Activated naive CD8-positive, alpha-beta T cell (primary cell): Measurements from ENCODE around the gene DAZAP1.
A peak's percentile ranks its signal among the peaks of the same experiment; 100 is the strongest.

Experiments
- H3K27ac Mint-ChIP-seq: one replicate; pipeline ENCODE4 v1.8.0; 2021; ENCODE audit warnings: mixed read lengths
- H3K27me3 Mint-ChIP-seq: one replicate; pipeline ENCODE4 v1.8.0; 2021; ENCODE audit warnings: mixed read lengths
- H3K36me3 Mint-ChIP-seq: one replicate; pipeline ENCODE4 v1.8.0; 2021; ENCODE audit warnings: mixed read lengths
- H3K4me1 Mint-ChIP-seq: one replicate; pipeline ENCODE4 v1.8.0; 2021; ENCODE audit warnings: low read depth, mixed read lengths
- H3K4me3 Mint-ChIP-seq: one replicate; pipeline ENCODE4 v1.8.0; 2021; ENCODE audit warnings: mild to moderate bottlenecking, mixed read lengths
- H3K9me3 Mint-ChIP-seq: one replicate; pipeline ENCODE4 v1.8.0; 2021; ENCODE audit warnings: low read depth, mixed read lengths

DAZAP1 gene

DNA sequence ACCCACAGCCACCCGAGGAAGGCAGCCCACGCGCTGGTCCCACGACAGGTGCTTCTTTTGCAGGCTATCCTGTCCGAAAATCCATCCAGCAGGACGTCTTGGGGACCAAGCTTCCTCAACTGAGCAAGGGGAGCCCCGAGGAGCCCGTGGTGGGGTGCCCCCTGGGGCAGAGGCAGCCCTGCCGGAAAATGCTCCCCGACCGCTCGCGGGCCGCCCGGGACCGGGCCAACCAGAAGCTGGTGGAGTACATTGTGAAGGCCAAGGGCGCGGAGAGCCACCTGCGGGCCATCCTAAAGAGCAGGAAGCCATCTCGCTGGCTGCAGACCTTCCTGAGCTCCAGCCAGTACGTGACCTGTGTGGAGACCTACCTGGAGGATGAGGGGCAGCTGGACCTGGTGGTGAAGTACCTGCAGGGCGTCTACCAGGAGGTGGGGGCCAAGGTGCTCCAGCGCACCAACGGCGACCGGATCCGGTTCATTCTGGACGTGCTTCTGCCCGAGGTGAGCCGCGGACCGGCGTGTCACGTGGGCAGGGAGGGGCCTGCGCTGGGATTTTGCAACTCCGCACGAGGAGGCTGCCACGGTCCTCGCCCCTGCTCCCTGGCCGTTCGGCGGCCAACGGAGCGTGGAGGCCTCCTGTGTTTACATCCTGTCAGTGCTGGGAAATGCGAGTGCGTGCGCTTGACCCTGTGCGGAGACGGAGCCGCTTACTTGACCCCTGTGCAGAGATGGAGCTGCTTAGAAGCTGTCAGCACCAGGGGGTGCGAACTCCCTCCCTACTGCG, 36.6 kb upstream of the DAZAP1 start:
- peaks cover 2% of the 10 kb centered on the region for H3K36me3 Mint-ChIP-seq
- no peaks in the 10 kb centered on the region for H3K27me3 Mint-ChIP-seq
- H3K4me1 Mint-ChIP-seq = no peaks in the 10 kb centered on the region
- H3K9me3 Mint-ChIP-seq = no peaks in the 10 kb centered on the region
- H3K27ac Mint-ChIP-seq = no peak overlapping the region
- no peak overlapping the region for H3K4me3 Mint-ChIP-seq

DNA sequence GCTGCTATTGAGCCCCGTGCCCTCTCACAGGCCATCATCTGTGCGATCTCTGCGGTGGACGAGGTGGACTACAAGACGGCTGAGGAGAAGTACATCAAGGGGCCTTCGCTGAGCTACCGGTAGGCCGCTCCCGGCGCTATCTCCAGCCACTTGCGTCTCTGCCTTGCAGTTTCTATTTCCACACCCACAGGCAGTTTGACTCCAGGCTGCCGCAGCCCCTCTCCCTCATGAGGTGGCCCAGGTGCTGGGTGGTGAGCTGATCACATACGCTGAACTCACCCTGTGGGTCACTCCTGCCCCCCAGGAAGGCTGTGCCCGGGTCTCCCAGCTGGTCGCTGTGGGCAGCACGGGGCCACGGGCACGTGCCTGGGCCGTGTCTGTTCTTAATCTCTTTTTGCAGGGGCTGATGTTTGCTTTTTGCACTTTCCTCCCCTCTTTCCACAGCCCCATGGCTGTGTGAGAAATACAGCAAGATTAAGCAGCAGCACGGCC, 34.3 kb upstream of the DAZAP1 start:
- H3K27ac Mint-ChIP-seq = no peak overlapping the region
- H3K9me3 Mint-ChIP-seq = no peaks in the 10 kb centered on the region
- no peak overlapping the region for H3K4me3 Mint-ChIP-seq
- no peaks in the 10 kb centered on the region for H3K27me3 Mint-ChIP-seq
- H3K4me1 Mint-ChIP-seq = no peaks in the 10 kb centered on the region
- H3K36me3 Mint-ChIP-seq = no peaks in the 10 kb centered on the region

DNA sequence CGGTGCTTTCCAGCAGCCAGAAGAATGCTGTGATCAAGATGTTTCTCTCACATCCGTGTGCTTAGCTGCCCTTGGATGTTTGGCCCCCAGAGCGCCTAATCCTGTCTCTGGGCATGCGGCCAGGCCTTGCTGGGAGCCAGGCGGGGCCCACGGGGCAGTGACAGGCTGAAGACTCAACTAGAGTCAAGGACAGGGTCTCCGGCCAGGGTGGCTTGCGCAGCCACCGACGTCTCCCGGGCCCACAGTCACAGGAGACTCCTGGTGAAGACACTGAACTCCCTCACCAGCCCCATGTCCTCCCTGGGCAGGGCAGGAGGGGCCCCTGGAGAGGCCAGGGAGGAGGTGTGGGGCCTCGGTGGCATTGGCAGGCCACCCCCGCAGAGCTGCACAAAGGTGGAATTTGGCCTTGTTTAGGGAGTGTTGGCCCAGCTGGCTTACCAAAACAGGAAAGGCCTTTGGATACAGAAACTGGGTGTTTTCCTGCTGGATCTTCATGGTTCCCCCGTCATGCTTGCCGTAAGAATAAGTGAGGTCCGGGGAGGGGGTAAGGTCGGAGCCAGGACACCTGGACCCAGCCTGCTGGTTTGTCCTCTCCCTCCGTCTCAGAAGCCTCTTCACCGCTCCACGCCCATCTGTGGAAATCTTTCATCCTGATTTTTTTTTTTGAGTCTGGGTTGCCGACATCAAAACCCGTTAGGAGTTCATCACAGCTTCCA, 33.7 kb upstream of the DAZAP1 start:
- Mint-ChIP-seq H3K27me3 (no peaks in the 10 kb centered on the region), H3K4me1 (no peaks in the 10 kb centered on the region), H3K4me3 (no peak overlapping the region), H3K27ac (no peak overlapping the region), H3K9me3 (no peaks in the 10 kb centered on the region), H3K36me3 (no peaks in the 10 kb centered on the region)

GRCh38 chr19:1374250-1374577, 33.2 kb upstream of the DAZAP1 start:
- H3K4me1 Mint-ChIP-seq = no peaks in the 10 kb centered on the region
- H3K9me3 Mint-ChIP-seq = no peaks in the 10 kb centered on the region
- no peaks in the 10 kb centered on the region for H3K36me3 Mint-ChIP-seq
- no peak overlapping the region for H3K27ac Mint-ChIP-seq
- no peak overlapping the region for H3K4me3 Mint-ChIP-seq
- no peaks in the 10 kb centered on the region for H3K27me3 Mint-ChIP-seq

DNA sequence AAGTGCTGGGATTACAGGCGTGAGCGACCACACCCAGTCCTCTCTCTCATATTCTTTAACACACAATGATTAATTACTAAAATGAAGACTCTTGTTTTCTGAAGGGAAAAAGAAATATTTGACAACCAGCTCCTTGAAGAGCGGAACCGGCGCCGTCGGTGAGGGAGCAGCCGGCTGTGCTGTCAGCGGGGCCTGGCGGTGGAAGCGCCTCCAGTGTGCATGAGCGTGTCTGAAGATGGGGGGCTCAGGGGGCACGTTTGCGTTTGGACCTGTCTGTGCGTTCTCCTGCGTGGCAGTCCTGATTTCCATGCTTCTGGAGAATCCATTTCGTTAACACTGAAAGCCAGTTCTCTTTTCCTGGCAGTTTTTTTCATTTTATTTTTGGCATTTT, 31.0 kb upstream of the DAZAP1 start:
- Mint-ChIP-seq H3K4me1 (no peaks in the 10 kb centered on the region), H3K4me3 (no peak overlapping the region), H3K27me3 (no peaks in the 10 kb centered on the region), H3K9me3 (no peaks in the 10 kb centered on the region), H3K27ac (no peak overlapping the region), H3K36me3 (no peaks in the 10 kb centered on the region)

GRCh38 chr19:1377176-1377964, 30.0 kb upstream of the DAZAP1 start:
- Mint-ChIP-seq H3K4me3 (no peak overlapping the region), H3K36me3 (no peaks in the 10 kb centered on the region), H3K27ac (no peak overlapping the region), H3K4me1 (no peaks in the 10 kb centered on the region), H3K27me3 (no peaks in the 10 kb centered on the region), H3K9me3 (no peaks in the 10 kb centered on the region)

GRCh38 chr19:1377965-1378785, 29.2 kb upstream of the DAZAP1 start:
- no peak overlapping the region for H3K4me3 Mint-ChIP-seq
- no peak overlapping the region for H3K27ac Mint-ChIP-seq
- H3K27me3 Mint-ChIP-seq = no peaks in the 10 kb centered on the region
- no peaks in the 10 kb centered on the region for H3K9me3 Mint-ChIP-seq
- no peaks in the 10 kb centered on the region for H3K36me3 Mint-ChIP-seq
- peaks cover 2% of the 10 kb centered on the region for H3K4me1 Mint-ChIP-seq

- no peaks in the 10 kb centered on the region for H3K36me3 Mint-ChIP-seq
- no peaks in the 10 kb centered on the region for H3K27me3 Mint-ChIP-seq
- no peaks in the 10 kb centered on the region for H3K9me3 Mint-ChIP-seq
- H3K4me1 Mint-ChIP-seq = peaks cover 5% of the 10 kb centered on the region
- no peak overlapping the region for H3K27ac Mint-ChIP-seq
- no peak overlapping the region for H3K4me3 Mint-ChIP-seq
These were observed 28.1 kb upstream of the DAZAP1 start for GRCh38 chr19:1379126-1379905.

DNA sequence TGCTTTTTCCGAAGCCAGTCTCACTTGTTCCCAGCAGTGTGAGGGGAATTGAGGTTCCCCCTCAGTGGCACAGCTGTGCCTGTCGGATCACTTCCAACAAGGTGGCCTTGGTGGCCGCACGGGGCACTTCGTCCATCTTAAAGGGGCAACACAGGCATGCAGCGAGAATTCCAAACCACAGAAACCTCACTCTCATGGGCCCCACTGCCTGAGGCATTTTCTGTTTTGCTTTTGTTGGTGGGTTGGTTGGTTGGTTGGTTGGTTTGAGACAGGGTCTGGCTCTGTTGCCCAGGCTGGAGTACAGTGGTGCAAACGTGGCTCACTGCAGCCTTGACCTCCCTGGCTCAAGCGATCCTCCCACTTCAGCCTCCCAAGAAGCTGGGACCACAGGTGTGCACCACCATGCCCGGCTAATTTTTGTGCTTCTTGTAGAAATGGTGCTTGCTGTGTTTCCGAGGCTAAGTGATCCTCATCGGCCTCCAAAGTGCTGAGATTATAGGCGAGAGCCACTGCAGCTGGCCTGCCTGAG, 27.4 kb upstream of the DAZAP1 start:
- H3K27ac Mint-ChIP-seq = no peak overlapping the region
- H3K27me3 Mint-ChIP-seq = no peaks in the 10 kb centered on the region
- peaks cover 9% of the 10 kb centered on the region for H3K4me1 Mint-ChIP-seq
- no peaks in the 10 kb centered on the region for H3K36me3 Mint-ChIP-seq
- H3K4me3 Mint-ChIP-seq = no peak overlapping the region
- no peaks in the 10 kb centered on the region for H3K9me3 Mint-ChIP-seq

GRCh38 chr19:1382250-1382649, 25.1 kb upstream of the DAZAP1 start:
- H3K36me3 Mint-ChIP-seq = no peaks in the 10 kb centered on the region
- H3K27ac Mint-ChIP-seq = no peak overlapping the region
- H3K4me1 Mint-ChIP-seq = peaks cover 11% of the 10 kb centered on the region
- no peak overlapping the region for H3K4me3 Mint-ChIP-seq
- no peaks in the 10 kb centered on the region for H3K27me3 Mint-ChIP-seq
- no peaks in the 10 kb centered on the region for H3K9me3 Mint-ChIP-seq

- peaks cover 11% of the 10 kb centered on the region for H3K4me1 Mint-ChIP-seq
- H3K27ac Mint-ChIP-seq = peak overlapping the region; percentile 99
- peak overlapping the region; percentile 83 for H3K4me3 Mint-ChIP-seq
- no peaks in the 10 kb centered on the region for H3K27me3 Mint-ChIP-seq
- no peaks in the 10 kb centered on the region for H3K9me3 Mint-ChIP-seq
- H3K36me3 Mint-ChIP-seq = no peaks in the 10 kb centered on the region
These were observed 24.4 kb upstream of the DAZAP1 start for GRCh38 chr19:1383017-1383311.

- peak within 1 kb of the TSS; percentile 99 for H3K27ac Mint-ChIP-seq
- H3K9me3 Mint-ChIP-seq = no peaks in the 10 kb centered on the region
- no peaks in the 10 kb centered on the region for H3K36me3 Mint-ChIP-seq
- H3K4me3 Mint-ChIP-seq = peak within 1 kb of the TSS; percentile 90
- H3K4me1 Mint-ChIP-seq = peaks cover 11% of the 10 kb centered on the region
- H3K27me3 Mint-ChIP-seq = no peaks in the 10 kb centered on the region
These were observed 23.9 kb upstream of the DAZAP1 start, which contains the start of gene NDUFS7 for GRCh38 chr19:1383312-1384084. Gene NDUFS7 (plus strand): TSS chr19:1383907. CDS start chr19:1383927, 20 bp downstream.

DNA sequence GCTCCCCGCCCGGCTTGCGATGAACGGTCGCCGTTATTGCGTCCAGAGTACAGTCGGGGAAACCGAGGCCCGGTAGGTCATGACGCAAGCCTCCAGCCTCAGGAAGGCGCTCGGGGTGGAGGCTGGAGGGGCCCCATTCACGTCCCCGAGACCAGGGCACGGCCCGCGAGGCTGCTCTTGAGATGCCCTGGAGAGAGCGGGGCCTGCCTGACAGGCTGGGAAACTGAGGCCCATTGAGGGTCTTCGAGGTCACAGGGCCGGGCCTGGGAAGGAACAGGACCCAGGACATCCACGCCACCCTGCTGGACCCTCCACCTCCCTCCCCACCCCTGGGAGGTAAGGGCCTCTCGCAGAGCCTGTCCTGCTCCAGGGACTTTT, 23.3 kb upstream of the DAZAP1 start:
- H3K4me3 Mint-ChIP-seq = peak overlapping the region; percentile 90
- peaks cover 11% of the 10 kb centered on the region for H3K4me1 Mint-ChIP-seq
- H3K9me3 Mint-ChIP-seq = no peaks in the 10 kb centered on the region
- peak overlapping the region; percentile 86 for H3K27ac Mint-ChIP-seq
- H3K27me3 Mint-ChIP-seq = no peaks in the 10 kb centered on the region
- H3K36me3 Mint-ChIP-seq = peaks cover 3% of the 10 kb centered on the region
